Esophagus muscularis mucosa (tissue), 4 donors: ENCODE results near the gene MEF2C. TPM values are rescaled to one million over a fixed set of nuclear protein-coding genes. Genes with fewer than 3 reads are reported as not detected.

Source experiments
- DNase-seq: peaks from one replicate; pipeline ENCODE4 v3.0.0-alpha.2; 2017; ENCODE audit errors: extremely low spot score
- H3K27ac ChIP-seq, 4 donors: fragments of 200-600 bp; sonication (generic); replicated peaks in 1 of 4; 1 replicate in 3 of 4; 2 replicates in 1 of 4; pipeline ENCODE4 v1.5.1; 2016 to 2019; ENCODE audit warnings: mild to moderate bottlenecking in 1 of 4
- H3K27me3 ChIP-seq, 4 donors: fragments of 200-600 bp; sonication (generic); one replicate each; pipeline versions ENCODE4 v1.5.1 to v1.6.0; 2016 to 2019
- H3K36me3 ChIP-seq, 4 donors: fragments of 200-600 bp; sonication (generic); one replicate each; pipeline ENCODE4 v1.5.1; 2016 to 2019
- H3K4me1 ChIP-seq, 4 donors: fragments of 200-600 bp; sonication (generic); one replicate each; pipeline ENCODE4 v1.5.1; 2016 to 2019
- H3K4me3 ChIP-seq, 4 donors: fragments of 200-600 bp; sonication (generic); 1 replicate in 2 of 4; 2 replicates in 2 of 4; pipeline ENCODE4 v1.5.1; 2016 to 2019; ENCODE audit warnings: mild to moderate bottlenecking in 4 of 4, moderate library complexity in 1 of 4
- H3K9me3 ChIP-seq, 4 donors: fragments of 200-600 bp; sonication (generic); 1 replicate in 3 of 4; 2 replicates in 1 of 4; pipeline ENCODE4 v1.5.1; 2016 to 2019
- CTCF ChIP-seq, 3 experiments: fragments of 200-600 bp in 2 of 3; fragments of 450-650 bp in 1 of 3; sonication (generic) in 2 of 3; IDR thresholded peaks; one replicate each; pipeline ENCODE4 v1.5.1; 2017 to 2019; ENCODE audit warnings: antibody characterized with exemption in 3 of 3, mild to moderate bottlenecking in 2 of 3, moderate library complexity in 1 of 3
- EP300 ChIP-seq: sonication (generic); formaldehyde crosslinking; IDR thresholded peaks from one replicate; pipeline ENCODE4 v1.6.1; 2017; ENCODE audit warnings: antibody characterized with exemption
- POLR2A ChIP-seq: fragments of 450-650 bp; IDR thresholded peaks from one replicate; pipeline ENCODE4 v1.6.1; 2017; ENCODE audit warnings: antibody characterized with exemption, moderate library complexity, mild to moderate bottlenecking, low read depth
- POLR2AphosphoS5 ChIP-seq, 2 donors: sonication (generic); formaldehyde crosslinking; IDR thresholded peaks; one replicate each; pipeline ENCODE4 v1.6.1; 2017; ENCODE audit warnings: antibody characterized with exemption in 2 of 2
- WGBS: methylation state at CpG from one replicate; pipeline ENCODE4 v1.1.5; 2018; 5-methylcytosine and 5-hydroxymethylcytosine counted together
- intact Hi-C: fragments of 100-400 bp; cut with DNase I; formaldehyde crosslinking; loops from one replicate; pipeline ENCODE4 v1.15.1; 2023
- total RNA-seq, 4 donors: library from RNA; depleted of rRNA; stranded (reverse); fragments of >200 nt; gene quantifications; one replicate each; pipeline versions ENCODE4 v1.1.0 to v1.2.1, GENCODE V29; 2016

The MEF2C gene
- total RNA-seq, 4 donors from 2014 or later, result 20.8 to 34.3 (median 29.0) TPM

- Histone ChIP-seq H3K4me3 (peak overlapping the region in 2 of 4 donors; percentile 5 to 7), H3K4me1 (peaks cover 18 to 66% (median 56%) of the 10 kb centered on the region in 4 donors), H3K36me3 (no peaks in the 10 kb centered on the region), H3K9me3 (no peaks in the 10 kb centered on the region), H3K27ac (peak overlapping the region in 3 of 4 donors; percentile 6 to 96 (median 41)), H3K27me3 (no peaks in the 10 kb centered on the region)
- intact Hi-C loops, result no loop called here
- TF ChIP-seq POLR2AphosphoS5 (IDR thresholded peaks at IDR 0.05) (peak in 1 of 2 donors; percentile 29), CTCF (IDR thresholded peaks at IDR 0.05) (no peak), EP300 (no peak), POLR2A (no peak)
- DNase-seq, result no peak
- WGBS, result 38% methylated on average over 2 of the region's 2 CpGs
Measured at GRCh38 chr5:88877826-88878225, 5.2 kb downstream of the MEF2C start.

- TF ChIP-seq EP300, result no peak
- TF ChIP-seq CTCF (IDR thresholded peaks at IDR 0.05), result no peak
- no peak for TF ChIP-seq POLR2A
- no peak for TF ChIP-seq POLR2AphosphoS5 (IDR thresholded peaks at IDR 0.05)
- peak overlapping the region in 3 of 4 donors; percentile 6 to 96 (median 35) for H3K27ac ChIP-seq
- WGBS, result 77% methylated on average over 2 of the region's 2 CpGs
- intact Hi-C loops, result no loop called here
- DNase-seq, result no peak
- no peaks in the 10 kb centered on the region for H3K27me3 ChIP-seq
- H3K4me3 ChIP-seq, result peak overlapping the region in 1 of 4 donors; percentile 4
- no peaks in the 10 kb centered on the region for H3K9me3 ChIP-seq
- peaks cover 18 to 66% (median 56%) of the 10 kb centered on the region in 4 donors for H3K4me1 ChIP-seq
- H3K36me3 ChIP-seq, result no peaks in the 10 kb centered on the region
Measured at GRCh38 chr5:88876714-88877113, 6.3 kb downstream of the MEF2C start.

- Histone ChIP-seq H3K27me3 (no peaks in the 10 kb centered on the region), H3K27ac (peak overlapping the region; percentile 21 to 96 (median 40)), H3K36me3 (no peaks in the 10 kb centered on the region), H3K4me3 (peak overlapping the region in 3 of 4 donors; percentile 21 to 26 (median 25)), H3K9me3 (no peaks in the 10 kb centered on the region), H3K4me1 (peaks cover 27 to 56% (median 54%) of the 10 kb centered on the region in 4 donors)
- TF ChIP-seq CTCF (IDR thresholded peaks at IDR 0.05), result no peak
- no peak for TF ChIP-seq EP300
- no peak for TF ChIP-seq POLR2A
- no peak for TF ChIP-seq POLR2AphosphoS5 (IDR thresholded peaks at IDR 0.05)
- WGBS, result 53% methylated on average over 5 of the region's 5 CpGs
- DNase-seq, result no peak
- intact Hi-C loops, result no loop called here
Measured at GRCh38 chr5:88875341-88876234, 7.4 kb downstream of the MEF2C start.

GRCh38 chr5:88873447-88873846 is 9.5 kb downstream of the MEF2C start:
- WGBS, result 87% methylated on average over 6 of the region's 6 CpGs
- Histone ChIP-seq H3K4me3 (peak overlapping the region in 1 of 4 donors; percentile 6), H3K27ac (peak overlapping the region in 2 of 4 donors; percentile 11 to 16), H3K4me1 (peaks cover 31 to 45% (median 38%) of the 10 kb centered on the region in 4 donors), H3K9me3 (no peaks in the 10 kb centered on the region), H3K36me3 (no peaks in the 10 kb centered on the region), H3K27me3 (no peaks in the 10 kb centered on the region)
- TF ChIP-seq POLR2A (no peak), CTCF (IDR thresholded peaks at IDR 0.05) (no peak), EP300 (no peak), POLR2AphosphoS5 (IDR thresholded peaks at IDR 0.05) (no peak)
- no peak for DNase-seq
- intact Hi-C loops, result no loop called here
